ENCODE data around the gene PITPNC1. TPM values are rescaled to one million over a fixed set of nuclear protein-coding genes. Genes with fewer than 3 reads are reported as not detected.
"Not testable (repeated sequence)": the region's sequence is repeated elsewhere in the genome, so short reads cannot be mapped to it uniquely, and the experiment has no call there.

Gene PITPNC1
- total RNA-seq, 1 donor from 2014 or later = 5.4 TPM

GRCh38 chr17:67491681-67492024, 114.6 kb downstream of the PITPNC1 start:
- no peaks in the 10 kb centered on the region for H3K36me3 Mint-ChIP-seq (ENCODE audit: low read depth)
- peaks cover 18% of the 10 kb centered on the region for H3K4me1 Mint-ChIP-seq (ENCODE audit: low read depth)
- H3K4me3 Mint-ChIP-seq (ENCODE audit: unreplicated experiment) = no peak overlapping the region
- no peaks in the 10 kb centered on the region for H3K27me3 Mint-ChIP-seq (ENCODE audit: low read depth)
- H3K27ac Mint-ChIP-seq (ENCODE audit: unreplicated experiment) = peak overlapping the region; percentile 94
- TF ChIP-seq, protein P1, sequence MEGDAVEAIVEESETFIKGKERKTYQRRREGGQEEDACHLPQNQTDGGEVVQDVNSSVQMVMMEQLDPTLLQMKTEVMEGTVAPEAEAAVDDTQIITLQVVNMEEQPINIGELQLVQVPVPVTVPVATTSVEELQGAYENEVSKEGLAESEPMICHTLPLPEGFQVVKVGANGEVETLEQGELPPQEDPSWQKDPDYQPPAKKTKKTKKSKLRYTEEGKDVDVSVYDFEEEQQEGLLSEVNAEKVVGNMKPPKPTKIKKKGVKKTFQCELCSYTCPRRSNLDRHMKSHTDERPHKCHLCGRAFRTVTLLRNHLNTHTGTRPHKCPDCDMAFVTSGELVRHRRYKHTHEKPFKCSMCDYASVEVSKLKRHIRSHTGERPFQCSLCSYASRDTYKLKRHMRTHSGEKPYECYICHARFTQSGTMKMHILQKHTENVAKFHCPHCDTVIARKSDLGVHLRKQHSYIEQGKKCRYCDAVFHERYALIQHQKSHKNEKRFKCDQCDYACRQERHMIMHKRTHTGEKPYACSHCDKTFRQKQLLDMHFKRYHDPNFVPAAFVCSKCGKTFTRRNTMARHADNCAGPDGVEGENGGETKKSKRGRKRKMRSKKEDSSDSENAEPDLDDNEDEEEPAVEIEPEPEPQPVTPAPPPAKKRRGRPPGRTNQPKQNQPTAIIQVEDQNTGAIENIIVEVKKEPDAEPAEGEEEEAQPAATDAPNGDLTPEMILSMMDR (IDR thresholded peaks at IDR 0.05) = no peak
- no peaks in the 10 kb centered on the region for H3K9me3 Mint-ChIP-seq (ENCODE audit: low read depth)
- no peak for DNase-seq (ENCODE audit: low spot score)

DNA sequence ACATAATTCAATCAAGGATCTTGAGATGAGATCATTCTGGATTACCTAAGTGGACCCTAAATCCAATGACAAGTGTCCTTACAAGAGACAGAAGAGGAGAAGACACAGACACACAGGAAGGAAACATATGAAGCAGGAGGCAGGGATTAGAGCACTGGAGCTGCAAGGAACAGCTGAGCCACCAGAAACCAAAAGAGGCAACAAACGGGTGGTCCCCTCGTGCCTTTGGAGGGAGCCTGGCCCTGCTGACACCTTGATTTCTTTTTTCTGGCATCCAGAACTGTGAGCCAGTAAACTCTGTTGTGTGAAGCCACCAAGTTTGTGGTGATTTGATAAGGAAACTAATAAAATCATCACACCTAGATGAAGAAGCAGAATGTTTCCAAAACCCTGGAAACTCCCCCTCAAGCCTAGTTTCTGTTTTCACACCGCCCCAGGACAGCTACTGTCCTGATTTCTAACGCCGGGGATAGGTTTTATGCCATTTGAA, 115.2 kb downstream of the PITPNC1 start:
- H3K27ac Mint-ChIP-seq (ENCODE audit: unreplicated experiment) = peak overlapping the region; percentile 43
- no peaks in the 10 kb centered on the region for H3K9me3 Mint-ChIP-seq (ENCODE audit: low read depth)
- TF ChIP-seq, protein P1 (IDR thresholded peaks at IDR 0.05) = no peak
- no peak overlapping the region for H3K4me3 Mint-ChIP-seq (ENCODE audit: unreplicated experiment)
- peaks cover 18% of the 10 kb centered on the region for H3K4me1 Mint-ChIP-seq (ENCODE audit: low read depth)
- DNase-seq (ENCODE audit: low spot score) = no peak
- no peaks in the 10 kb centered on the region for H3K27me3 Mint-ChIP-seq (ENCODE audit: low read depth)
- no peaks in the 10 kb centered on the region for H3K36me3 Mint-ChIP-seq (ENCODE audit: low read depth)

DNA sequence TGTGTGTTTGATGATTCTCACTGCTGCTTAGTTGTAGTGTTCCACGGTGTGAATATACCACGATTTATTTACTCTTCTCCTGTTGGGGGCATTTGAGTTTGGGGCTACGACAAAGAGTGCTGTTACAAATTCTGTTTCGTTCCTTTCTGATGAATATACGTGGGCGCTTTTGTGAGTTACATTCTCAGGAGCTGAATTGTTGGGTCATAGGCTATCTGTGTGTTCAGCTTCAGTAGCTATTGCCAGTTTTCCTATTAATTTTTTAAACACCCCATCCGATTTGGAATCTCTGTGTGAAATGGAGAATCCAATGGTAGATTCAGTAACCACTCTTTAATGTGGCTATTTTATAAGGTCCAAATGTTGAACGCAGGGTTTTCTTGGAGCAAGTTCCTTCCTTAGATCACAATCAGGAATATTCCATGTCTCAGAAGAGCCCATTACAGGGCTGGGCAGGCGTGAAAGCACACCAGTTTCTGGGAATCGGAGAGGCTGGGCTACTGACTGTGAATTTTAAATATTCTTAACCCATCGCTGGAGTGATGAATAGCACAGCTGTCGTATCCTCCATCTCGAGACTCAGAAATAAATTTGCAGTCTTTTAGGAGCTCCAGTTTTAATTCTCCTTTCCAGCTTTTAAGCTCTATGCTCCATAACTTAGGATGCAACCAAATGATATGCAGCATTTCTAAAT, 115.9 kb downstream of the PITPNC1 start:
- no peaks in the 10 kb centered on the region for H3K27me3 Mint-ChIP-seq (ENCODE audit: low read depth)
- H3K27ac Mint-ChIP-seq (ENCODE audit: unreplicated experiment) = no peak overlapping the region
- H3K9me3 Mint-ChIP-seq (ENCODE audit: low read depth) = no peaks in the 10 kb centered on the region
- no peak overlapping the region for H3K4me3 Mint-ChIP-seq (ENCODE audit: unreplicated experiment)
- no peaks in the 10 kb centered on the region for H3K36me3 Mint-ChIP-seq (ENCODE audit: low read depth)
- H3K4me1 Mint-ChIP-seq (ENCODE audit: low read depth) = peaks cover 18% of the 10 kb centered on the region
- DNase-seq (ENCODE audit: low spot score) = no peak
- TF ChIP-seq, protein P1 (IDR thresholded peaks at IDR 0.05) = no peak

DNA sequence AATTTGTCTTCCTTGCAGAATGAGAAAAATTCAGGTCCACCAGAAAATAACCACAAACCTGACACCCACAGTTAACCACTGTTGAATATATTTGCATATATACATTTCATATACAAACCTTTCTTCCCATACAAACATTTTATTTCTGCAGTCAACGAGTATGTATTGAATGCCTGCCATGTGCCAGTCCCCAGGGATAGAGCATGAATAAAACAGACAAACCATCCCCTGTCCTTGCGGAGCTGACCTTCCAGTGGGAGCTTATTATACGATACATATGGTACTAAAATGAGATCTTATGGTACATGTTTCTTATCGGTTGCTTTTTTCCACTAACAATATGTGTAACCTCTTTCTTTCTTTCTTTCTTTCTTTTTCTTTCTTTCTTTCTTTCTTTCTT, 116.7 kb downstream of the PITPNC1 start:
- Mint-ChIP-seq H3K4me3 (ENCODE audit: unreplicated experiment) (no peak overlapping the region), H3K4me1 (ENCODE audit: low read depth) (peaks cover 18% of the 10 kb centered on the region), H3K27me3 (ENCODE audit: low read depth) (no peaks in the 10 kb centered on the region), H3K36me3 (ENCODE audit: low read depth) (no peaks in the 10 kb centered on the region), H3K9me3 (ENCODE audit: low read depth) (no peaks in the 10 kb centered on the region), H3K27ac (ENCODE audit: unreplicated experiment) (no peak overlapping the region)
- DNase-seq (ENCODE audit: low spot score) = no peak
- TF ChIP-seq, protein P1 (IDR thresholded peaks at IDR 0.05) = no peak

- peaks cover 15% of the 10 kb centered on the region for H3K4me1 Mint-ChIP-seq (ENCODE audit: low read depth)
- H3K4me3 Mint-ChIP-seq (ENCODE audit: unreplicated experiment); H3K36me3 Mint-ChIP-seq (ENCODE audit: low read depth); H3K27me3 Mint-ChIP-seq (ENCODE audit: low read depth); DNase-seq (ENCODE audit: low spot score); H3K9me3 Mint-ChIP-seq (ENCODE audit: low read depth); H3K27ac Mint-ChIP-seq (ENCODE audit: unreplicated experiment): not testable (repeated sequence)
Measured at GRCh38 chr17:67495534-67495933, 118.5 kb downstream of the PITPNC1 start.

DNA sequence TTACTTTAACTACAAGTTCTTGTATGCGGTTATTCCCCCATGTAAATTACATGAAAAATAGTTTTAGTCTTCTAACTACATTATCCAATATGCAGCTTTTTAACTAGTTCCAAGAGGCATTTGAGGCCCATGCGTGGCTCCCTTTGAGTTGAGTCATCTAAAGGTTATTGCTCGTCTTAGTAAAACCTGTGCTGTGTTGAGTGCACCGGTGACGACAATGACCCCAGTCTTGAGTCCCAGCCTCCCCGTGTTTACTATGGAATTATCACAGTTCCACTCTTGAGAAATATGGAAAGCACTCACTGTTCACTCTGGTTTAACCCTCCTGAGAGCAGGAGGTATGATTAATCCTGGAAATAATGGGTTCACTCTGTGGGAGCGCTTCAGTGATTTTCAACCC, 119.2 kb downstream of the PITPNC1 start:
- Mint-ChIP-seq H3K27ac (ENCODE audit: unreplicated experiment) (no peak overlapping the region), H3K27me3 (ENCODE audit: low read depth) (no peaks in the 10 kb centered on the region)
- DNase-seq (ENCODE audit: low spot score) = no peak

More for the DNA sequence above, 119.2 kb downstream of the PITPNC1 start:
- no peak overlapping the region for H3K4me3 Mint-ChIP-seq (ENCODE audit: unreplicated experiment)
- peaks cover 8% of the 10 kb centered on the region for H3K4me1 Mint-ChIP-seq (ENCODE audit: low read depth)
- H3K36me3 Mint-ChIP-seq (ENCODE audit: low read depth) = no peaks in the 10 kb centered on the region
- no peaks in the 10 kb centered on the region for H3K9me3 Mint-ChIP-seq (ENCODE audit: low read depth)
- TF ChIP-seq, protein P1 (IDR thresholded peaks at IDR 0.05) = no peak
